ENCODE results near the gene HMGXB4. TPM values are rescaled to one million over a fixed set of nuclear protein-coding genes. Genes with fewer than 3 reads are reported as not detected.
A peak's percentile ranks its signal among the peaks of the same experiment; 100 is the strongest.

The HMGXB4 gene
- total RNA-seq (1 to 10 TPM; 8.0 to 9.9 TPM), polyA plus RNA-seq (1 to 10 TPM; 4.0 to 6.9 TPM)

DNA sequence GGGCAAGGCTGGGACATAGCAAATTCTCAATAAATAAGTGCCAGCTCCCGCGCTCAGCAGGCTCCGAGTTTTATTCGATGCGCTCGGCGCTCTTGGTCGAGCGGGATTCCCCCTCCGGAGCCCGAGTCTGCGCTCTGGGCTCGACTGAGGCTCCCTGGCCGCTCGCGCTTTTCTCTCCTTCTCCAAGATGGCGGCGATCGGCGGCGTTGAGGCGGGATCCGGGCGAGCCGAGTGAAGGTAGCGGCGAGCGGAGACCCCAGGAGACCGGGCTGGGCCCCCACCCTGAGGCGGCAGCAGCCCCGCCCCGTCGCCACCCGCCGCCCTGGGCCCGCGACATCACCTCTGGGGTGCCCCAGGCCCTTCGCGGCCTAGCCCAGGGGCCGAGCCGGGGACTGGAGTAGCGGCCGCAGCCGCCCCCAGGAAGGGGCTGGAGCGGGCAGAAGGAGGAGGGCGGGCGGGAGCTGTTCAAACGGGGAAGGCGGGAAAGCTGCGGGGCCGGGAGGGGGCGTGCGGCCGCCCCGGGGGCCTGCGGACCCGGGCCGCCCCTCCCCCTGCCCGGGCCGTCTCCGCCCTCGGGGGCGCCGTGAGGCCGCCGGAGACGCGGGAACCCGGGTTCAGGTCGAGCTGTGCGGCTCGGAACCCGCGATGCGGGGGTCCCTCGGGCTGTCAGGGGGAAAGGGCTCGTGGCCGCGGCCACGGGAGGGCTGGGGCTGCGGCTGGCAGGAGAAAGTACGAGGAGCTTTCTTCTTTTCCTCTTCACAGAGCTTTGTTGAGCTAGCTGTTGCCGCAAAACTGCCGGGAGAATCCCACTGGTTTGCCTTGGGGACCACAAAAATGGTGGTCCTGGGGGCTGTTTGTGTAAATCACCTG, at the start of gene HMGXB4:
Gene HMGXB4 (plus strand): TSS at position 173 of the 870 bp plus-strand sequence. CDS start 4,898 bp downstream, outside the sequence.
- Histone ChIP-seq H3K36me3 (ENCODE audit: control insufficient read depth in 4 of 4, insufficient read depth in 3 of 4, low read depth in 1 of 4, low read length in 3 of 4) (peaks cover 0 to 6% (median 2%) of the 10 kb centered on the region in 4 donors), H3K4me3 (ENCODE audit: low read depth in 1 of 3, low read length in 3 of 3) (peak within 1 kb of the TSS; percentile 76 to 97 (median 90)), H3K9ac (ENCODE audit: low read depth in 1 of 2, low read length in 2 of 2) (peak within 1 kb of the TSS; percentile 35 to 85), H3K9me3 (ENCODE audit: control insufficient read depth in 4 of 4, low read length in 3 of 4) (no peaks in the 10 kb centered on the region), H3K27ac (ENCODE audit: low read depth in 1 of 2, low read length in 2 of 2) (peak within 1 kb of the TSS; percentile 90 to 96), H3K4me1 (ENCODE audit: control insufficient read depth in 4 of 4, insufficient read depth in 4 of 4, low read length in 3 of 4) (peaks cover 2 to 26% (median 18%) of the 10 kb centered on the region in 4 donors), H3K27me3 (ENCODE audit: control insufficient read depth in 4 of 4, insufficient read depth in 4 of 4, low read length in 3 of 4) (no peaks in the 10 kb centered on the region)
- DNase-seq (ENCODE audit: low spot score): peak; percentile 83
- TF ChIP-seq, protein P1, sequence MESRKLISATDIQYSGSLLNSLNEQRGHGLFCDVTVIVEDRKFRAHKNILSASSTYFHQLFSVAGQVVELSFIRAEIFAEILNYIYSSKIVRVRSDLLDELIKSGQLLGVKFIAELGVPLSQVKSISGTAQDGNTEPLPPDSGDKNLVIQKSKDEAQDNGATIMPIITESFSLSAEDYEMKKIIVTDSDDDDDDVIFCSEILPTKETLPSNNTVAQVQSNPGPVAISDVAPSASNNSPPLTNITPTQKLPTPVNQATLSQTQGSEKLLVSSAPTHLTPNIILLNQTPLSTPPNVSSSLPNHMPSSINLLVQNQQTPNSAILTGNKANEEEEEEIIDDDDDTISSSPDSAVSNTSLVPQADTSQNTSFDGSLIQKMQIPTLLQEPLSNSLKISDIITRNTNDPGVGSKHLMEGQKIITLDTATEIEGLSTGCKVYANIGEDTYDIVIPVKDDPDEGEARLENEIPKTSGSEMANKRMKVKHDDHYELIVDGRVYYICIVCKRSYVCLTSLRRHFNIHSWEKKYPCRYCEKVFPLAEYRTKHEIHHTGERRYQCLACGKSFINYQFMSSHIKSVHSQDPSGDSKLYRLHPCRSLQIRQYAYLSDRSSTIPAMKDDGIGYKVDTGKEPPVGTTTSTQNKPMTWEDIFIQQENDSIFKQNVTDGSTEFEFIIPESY (IDR thresholded peaks at IDR 0.05): peak; percentile 26
- TF ChIP-seq, protein P2, sequence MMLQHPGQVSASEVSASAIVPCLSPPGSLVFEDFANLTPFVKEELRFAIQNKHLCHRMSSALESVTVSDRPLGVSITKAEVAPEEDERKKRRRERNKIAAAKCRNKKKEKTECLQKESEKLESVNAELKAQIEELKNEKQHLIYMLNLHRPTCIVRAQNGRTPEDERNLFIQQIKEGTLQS (IDR thresholded peaks at IDR 0.05): no peak
- TF ChIP-seq YY1 (IDR thresholded peaks at IDR 0.05): peak; percentile 98
- no peak for TF ChIP-seq HNF4A (conservative IDR thresholded peaks at IDR 0.05)
- no peak for TF ChIP-seq MAX (IDR thresholded peaks at IDR 0.05)
- TF ChIP-seq RAD21 (IDR thresholded peaks at IDR 0.05): peak in 1 of 2 donors; percentile 27
- TF ChIP-seq RXRA (IDR thresholded peaks at IDR 0.05): no peak
- TF ChIP-seq, protein P3, sequence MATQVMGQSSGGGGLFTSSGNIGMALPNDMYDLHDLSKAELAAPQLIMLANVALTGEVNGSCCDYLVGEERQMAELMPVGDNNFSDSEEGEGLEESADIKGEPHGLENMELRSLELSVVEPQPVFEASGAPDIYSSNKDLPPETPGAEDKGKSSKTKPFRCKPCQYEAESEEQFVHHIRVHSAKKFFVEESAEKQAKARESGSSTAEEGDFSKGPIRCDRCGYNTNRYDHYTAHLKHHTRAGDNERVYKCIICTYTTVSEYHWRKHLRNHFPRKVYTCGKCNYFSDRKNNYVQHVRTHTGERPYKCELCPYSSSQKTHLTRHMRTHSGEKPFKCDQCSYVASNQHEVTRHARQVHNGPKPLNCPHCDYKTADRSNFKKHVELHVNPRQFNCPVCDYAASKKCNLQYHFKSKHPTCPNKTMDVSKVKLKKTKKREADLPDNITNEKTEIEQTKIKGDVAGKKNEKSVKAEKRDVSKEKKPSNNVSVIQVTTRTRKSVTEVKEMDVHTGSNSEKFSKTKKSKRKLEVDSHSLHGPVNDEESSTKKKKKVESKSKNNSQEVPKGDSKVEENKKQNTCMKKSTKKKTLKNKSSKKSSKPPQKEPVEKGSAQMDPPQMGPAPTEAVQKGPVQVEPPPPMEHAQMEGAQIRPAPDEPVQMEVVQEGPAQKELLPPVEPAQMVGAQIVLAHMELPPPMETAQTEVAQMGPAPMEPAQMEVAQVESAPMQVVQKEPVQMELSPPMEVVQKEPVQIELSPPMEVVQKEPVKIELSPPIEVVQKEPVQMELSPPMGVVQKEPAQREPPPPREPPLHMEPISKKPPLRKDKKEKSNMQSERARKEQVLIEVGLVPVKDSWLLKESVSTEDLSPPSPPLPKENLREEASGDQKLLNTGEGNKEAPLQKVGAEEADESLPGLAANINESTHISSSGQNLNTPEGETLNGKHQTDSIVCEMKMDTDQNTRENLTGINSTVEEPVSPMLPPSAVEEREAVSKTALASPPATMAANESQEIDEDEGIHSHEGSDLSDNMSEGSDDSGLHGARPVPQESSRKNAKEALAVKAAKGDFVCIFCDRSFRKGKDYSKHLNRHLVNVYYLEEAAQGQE (IDR thresholded peaks at IDR 0.05): peak; percentile 44
- under 1% methylated on average over 84 of the region's 84 CpGs for WGBS

DNA sequence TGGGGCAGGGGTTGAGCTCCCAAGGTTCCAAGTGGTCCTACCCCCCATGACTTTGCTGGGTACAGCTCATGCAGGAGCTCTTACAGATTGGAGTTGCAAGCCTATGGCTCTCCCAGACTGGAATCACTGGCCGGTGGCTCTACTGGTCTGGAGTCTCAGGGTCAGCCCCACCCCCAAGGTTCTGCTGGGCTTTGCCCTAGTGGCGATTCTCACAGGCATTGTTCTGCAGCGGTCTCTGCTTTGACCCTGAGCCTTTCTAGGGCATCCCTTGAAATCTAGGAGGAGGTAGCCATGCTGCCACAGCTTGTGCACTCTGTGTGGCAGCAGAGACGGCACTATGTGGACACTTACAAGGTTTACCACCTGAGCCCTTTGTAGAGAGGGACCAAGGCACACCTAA, 49.3 kb upstream of the HMGXB4 start:
- Histone ChIP-seq H3K27ac (ENCODE audit: low read depth in 1 of 2, low read length in 2 of 2) (no peak overlapping the region), H3K4me1 (ENCODE audit: control insufficient read depth in 4 of 4, insufficient read depth in 4 of 4, low read length in 3 of 4) (no peaks in the 10 kb centered on the region), H3K9me3 (ENCODE audit: control insufficient read depth in 4 of 4, low read length in 3 of 4) (no peaks in the 10 kb centered on the region), H3K36me3 (ENCODE audit: control insufficient read depth in 4 of 4, insufficient read depth in 3 of 4, low read depth in 1 of 4, low read length in 3 of 4) (no peaks in the 10 kb centered on the region), H3K27me3 (ENCODE audit: control insufficient read depth in 4 of 4, insufficient read depth in 4 of 4, low read length in 3 of 4) (peaks cover 0 to 5% (median 0%) of the 10 kb centered on the region in 4 donors), H3K4me3 (ENCODE audit: low read depth in 1 of 3, low read length in 3 of 3) (no peak overlapping the region), H3K9ac (ENCODE audit: low read depth in 1 of 2, low read length in 2 of 2) (no peak overlapping the region)
- no peak for TF ChIP-seq JUND (IDR thresholded peaks at IDR 0.05)
- TF ChIP-seq TAF1 (conservative IDR thresholded peaks at IDR 0.05): no peak
- TF ChIP-seq RXRA (IDR thresholded peaks at IDR 0.05): no peak
- TF ChIP-seq, protein P4, sequence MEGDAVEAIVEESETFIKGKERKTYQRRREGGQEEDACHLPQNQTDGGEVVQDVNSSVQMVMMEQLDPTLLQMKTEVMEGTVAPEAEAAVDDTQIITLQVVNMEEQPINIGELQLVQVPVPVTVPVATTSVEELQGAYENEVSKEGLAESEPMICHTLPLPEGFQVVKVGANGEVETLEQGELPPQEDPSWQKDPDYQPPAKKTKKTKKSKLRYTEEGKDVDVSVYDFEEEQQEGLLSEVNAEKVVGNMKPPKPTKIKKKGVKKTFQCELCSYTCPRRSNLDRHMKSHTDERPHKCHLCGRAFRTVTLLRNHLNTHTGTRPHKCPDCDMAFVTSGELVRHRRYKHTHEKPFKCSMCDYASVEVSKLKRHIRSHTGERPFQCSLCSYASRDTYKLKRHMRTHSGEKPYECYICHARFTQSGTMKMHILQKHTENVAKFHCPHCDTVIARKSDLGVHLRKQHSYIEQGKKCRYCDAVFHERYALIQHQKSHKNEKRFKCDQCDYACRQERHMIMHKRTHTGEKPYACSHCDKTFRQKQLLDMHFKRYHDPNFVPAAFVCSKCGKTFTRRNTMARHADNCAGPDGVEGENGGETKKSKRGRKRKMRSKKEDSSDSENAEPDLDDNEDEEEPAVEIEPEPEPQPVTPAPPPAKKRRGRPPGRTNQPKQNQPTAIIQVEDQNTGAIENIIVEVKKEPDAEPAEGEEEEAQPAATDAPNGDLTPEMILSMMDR (IDR thresholded peaks at IDR 0.05; ENCODE audit: low read depth, low read length, missing input control): no peak
- no peak for TF ChIP-seq GABPA (IDR thresholded peaks at IDR 0.05 in 1 of 2, conservative IDR thresholded peaks at IDR 0.05 in 1 of 2)
- TF ChIP-seq NR2F2 (IDR thresholded peaks at IDR 0.05): no peak
- TF ChIP-seq, protein P2 (IDR thresholded peaks at IDR 0.05): no peak
- TF ChIP-seq, protein P1 (IDR thresholded peaks at IDR 0.05): no peak
- no peak for TF ChIP-seq FOXA2 (IDR thresholded peaks at IDR 0.05)
- TF ChIP-seq HNF4A (conservative IDR thresholded peaks at IDR 0.05): no peak
- TF ChIP-seq SP1 (IDR thresholded peaks at IDR 0.05): no peak
- TF ChIP-seq MAX (IDR thresholded peaks at IDR 0.05): no peak
- no peak for TF ChIP-seq HNF4G (IDR thresholded peaks at IDR 0.05)
- no peak for TF ChIP-seq YY1 (IDR thresholded peaks at IDR 0.05)
- 50% methylated on average over 4 of the region's 4 CpGs for WGBS
- no peak for DNase-seq (ENCODE audit: low spot score)

All from liver (tissue), 9 donors.